GM19372 (cell line): ENCODE data around the gene CHADL.

Experiments
- ATAC-seq: cut with Tn5 transposase; IDR thresholded peaks from one replicate; pipeline ENCODE4 v1.9.1; 2021; ENCODE audit warnings: mild to moderate bottlenecking, low read depth, moderate library complexity; ENCODE audit not compliant: unreplicated experiment

CHADL gene, protein sequence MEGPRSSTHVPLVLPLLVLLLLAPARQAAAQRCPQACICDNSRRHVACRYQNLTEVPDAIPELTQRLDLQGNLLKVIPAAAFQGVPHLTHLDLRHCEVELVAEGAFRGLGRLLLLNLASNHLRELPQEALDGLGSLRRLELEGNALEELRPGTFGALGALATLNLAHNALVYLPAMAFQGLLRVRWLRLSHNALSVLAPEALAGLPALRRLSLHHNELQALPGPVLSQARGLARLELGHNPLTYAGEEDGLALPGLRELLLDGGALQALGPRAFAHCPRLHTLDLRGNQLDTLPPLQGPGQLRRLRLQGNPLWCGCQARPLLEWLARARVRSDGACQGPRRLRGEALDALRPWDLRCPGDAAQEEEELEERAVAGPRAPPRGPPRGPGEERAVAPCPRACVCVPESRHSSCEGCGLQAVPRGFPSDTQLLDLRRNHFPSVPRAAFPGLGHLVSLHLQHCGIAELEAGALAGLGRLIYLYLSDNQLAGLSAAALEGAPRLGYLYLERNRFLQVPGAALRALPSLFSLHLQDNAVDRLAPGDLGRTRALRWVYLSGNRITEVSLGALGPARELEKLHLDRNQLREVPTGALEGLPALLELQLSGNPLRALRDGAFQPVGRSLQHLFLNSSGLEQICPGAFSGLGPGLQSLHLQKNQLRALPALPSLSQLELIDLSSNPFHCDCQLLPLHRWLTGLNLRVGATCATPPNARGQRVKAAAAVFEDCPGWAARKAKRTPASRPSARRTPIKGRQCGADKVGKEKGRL

DNA sequence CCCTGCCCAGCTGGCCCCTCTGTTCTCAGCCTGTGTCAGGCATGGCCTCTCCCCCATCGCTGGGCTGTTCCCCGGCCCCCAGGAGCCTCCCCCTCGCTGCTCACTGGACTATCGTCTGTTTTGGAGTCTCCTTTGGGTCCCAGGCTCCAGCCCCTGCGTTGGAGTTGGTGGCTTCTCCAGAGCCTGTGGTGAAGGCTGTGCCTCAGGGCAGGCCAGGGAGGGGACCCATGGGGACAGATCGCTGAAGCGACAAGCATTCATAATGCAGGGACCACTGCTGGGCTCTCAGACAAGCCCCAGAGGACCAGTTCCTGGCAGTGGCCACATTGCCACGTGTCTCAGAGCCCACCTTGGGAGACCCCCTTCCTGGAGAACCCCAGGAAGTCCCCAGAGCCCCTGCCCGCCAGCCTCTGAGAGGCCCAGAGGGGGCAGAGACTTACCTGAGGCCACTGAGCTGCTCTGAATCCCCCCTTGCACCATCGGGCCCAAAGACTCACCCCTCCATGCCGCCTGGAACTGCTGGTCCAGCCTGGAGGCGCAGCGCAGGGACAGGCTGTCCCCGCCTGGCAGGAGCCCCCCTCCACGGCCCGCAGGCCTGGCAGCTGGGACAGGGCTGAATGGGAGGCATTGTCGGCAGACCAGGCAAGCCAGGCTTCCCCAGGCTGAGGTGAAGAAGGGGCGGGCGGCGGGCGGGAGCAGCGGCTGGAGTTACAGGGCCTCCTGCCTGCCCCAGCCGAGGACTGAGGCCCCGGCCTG is at the start of gene CHADL:
TSS of gene CHADL (minus strand) at position 555 of the 756 bp plus-strand sequence. CDS start at position 505, 50 bp downstream.
- no peak for ATAC-seq

DNA sequence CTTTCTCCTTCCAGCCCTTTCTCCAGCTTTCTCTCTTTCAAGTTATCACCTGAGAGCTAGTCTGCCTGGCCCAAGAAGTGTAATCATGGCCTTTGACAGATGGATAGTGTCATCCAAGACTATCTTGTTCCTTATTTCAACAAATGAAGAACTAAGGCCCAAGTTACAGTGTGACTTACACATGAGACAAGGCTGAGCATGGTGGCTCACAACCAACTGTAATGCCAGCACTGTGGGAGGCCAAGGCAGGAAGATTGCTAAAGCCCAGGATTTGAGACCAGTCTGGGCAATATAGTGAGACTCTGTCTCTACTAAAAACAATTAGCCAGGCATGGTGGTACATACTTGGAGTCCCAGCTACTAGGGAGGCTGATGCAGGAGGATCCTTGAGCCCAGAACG is 48.9 kb upstream of the CHADL start:
- ATAC-seq, result no peak

DNA sequence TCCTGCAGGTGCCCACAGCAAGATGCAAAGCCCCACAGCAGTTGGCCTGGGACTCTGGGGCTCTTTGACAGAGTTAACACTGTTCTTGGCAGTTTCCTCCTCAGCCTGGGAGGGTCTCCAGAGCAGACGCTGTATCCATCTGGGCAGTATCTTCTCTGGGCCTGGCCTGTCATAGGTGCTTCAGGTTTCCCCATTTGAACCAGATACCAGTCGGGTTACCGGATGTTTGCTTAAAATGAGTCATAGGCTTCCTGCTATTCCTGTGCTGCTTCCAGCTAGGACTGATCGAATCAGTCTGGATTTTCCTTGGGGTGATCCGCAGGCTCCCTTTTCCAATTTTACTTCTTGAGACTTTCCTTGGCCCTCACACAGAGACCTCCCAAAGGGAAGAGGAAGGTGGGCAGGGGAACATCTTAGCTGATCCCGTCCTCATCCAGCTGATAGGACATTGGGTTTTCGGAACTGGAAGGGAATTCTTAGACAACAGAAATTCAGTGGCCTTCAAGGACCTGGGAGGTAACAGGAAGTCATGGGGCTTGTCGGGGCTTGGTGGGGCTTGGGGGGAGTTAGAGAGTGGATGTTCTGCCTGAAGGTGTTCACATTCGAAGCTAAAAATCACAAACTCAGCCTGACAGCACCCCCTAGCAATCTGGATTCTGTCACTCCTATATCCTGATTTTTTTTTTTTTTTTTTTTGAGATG is 47.7 kb upstream of the CHADL start:
- ATAC-seq, result no peak

DNA sequence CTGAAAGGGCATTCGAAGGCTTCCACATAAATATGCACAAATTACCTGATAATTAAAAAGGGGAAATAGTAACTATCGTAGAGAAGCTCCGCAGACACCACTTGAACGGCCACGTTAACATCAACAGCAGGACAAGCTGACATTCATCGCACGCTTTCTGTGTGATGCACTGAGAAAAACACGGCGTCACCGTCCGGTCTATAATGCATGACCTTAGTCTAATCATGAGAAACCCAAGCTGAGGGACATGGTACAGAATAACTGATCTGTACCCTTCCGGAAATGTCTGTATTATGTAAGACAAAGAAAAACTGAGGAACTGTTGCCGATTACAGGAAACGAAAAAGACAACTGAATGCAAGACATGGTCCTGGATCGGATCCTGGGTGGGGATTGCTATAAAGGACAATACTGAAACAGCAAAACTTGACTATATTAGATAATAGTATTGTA is 45.9 kb upstream of the CHADL start:
- peak; percentile 10 for ATAC-seq

DNA sequence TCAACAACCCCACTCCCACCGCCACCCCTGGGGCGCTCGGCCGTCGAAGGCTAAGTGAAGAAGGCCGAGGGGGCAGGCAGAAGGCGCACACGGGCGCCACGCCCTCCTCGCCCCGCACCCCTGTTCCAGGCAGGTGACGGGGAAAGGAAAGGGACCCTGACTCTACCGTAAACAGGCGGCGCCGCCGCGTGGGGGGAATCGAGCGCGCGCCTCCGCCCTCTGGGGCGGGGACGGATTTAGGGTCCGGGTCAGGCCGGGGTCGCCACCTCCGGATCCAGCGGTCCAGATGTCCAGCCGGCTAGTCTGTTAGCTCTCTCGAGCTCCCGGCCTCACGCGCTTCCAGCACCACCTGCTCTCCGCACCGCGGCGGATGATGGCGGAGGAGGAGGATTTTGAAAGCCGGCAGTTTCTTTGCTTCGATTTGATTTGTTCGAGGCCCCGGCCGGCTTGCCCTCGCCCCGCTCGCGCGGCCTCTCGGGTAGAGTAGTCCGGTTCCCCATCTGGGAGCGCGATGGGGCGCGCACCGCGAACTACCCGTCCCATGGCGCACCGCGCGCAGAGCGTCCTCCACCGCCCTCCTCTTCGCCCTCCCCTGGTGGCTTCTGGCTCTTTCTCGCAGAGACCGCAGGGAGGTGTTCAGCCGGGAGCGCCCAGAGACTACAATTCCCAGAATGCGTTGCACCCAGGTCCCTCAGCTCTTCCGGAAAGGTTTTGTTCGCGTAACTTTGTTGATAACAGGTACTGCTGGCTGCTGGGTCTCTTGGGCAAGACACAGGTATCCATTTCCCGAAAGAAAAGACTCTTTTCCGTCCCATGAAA is 45.3 kb upstream of the CHADL start, which contains the start of gene RANGAP1:
TSS of gene RANGAP1 (minus strand) at position 368 of the 819 bp plus-strand sequence. CDS start 5,143 bp downstream, outside the sequence.
- peak; percentile 95 for ATAC-seq

DNA sequence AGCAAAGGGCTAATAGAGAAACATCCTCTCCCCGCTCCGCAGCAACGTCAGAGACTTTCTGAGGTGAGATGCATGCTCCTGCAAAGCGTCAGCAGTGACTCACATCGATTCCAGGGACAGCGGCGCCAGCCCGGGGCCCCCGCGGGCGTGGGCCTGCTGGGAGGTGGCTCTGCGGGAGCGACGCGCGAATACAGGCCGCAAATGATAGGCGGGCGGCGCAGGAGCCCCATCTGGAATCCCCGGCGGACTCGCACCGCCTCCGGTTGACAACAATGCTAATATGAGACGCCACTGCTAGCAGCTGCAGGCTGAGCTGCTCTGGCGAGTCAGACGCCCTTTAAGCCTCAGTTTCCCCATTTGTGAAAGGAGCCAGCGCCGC is 44.7 kb upstream of the CHADL start:
- no peak for ATAC-seq

DNA sequence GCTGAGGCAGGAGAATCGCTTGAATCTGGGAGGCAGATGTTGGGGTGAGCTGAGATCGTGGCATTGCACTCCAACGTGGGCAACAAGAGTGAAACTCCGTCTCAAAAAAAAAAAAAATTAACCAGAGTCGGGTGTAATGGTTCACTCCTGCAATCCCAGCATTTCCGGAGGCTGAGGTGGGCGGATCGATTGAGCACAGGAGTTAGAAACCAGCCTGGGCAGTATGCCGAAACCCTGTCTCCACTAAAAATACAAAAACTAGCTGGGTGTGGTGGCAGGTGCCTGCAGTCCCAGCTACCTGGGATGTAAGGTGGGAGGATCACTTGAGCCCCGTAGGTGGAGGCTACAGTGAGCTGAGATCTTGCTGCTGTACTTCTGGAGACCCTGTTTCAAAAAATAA is 43.7 kb upstream of the CHADL start:
- no peak for ATAC-seq

DNA sequence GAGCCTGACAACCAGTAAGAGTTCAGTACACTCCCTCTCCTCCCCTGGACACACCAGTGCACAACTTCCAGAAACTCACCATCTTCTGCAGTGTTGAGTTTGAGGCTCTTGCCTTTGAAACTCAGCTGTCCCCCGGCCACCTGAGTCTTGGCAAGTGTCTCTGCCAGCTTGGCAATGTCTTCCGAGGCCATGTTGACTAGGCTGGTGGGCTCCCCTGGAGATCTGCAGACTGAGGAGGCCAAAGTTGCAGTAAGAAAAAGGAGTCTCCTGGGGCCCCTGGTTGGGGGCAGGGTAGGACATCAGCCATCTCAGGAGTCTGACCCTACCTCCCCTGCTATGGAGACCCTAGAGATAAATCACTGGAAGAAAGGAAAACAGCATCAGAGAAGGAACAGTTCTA is 40.1 kb upstream of the CHADL start:
- ATAC-seq, result no peak

DNA sequence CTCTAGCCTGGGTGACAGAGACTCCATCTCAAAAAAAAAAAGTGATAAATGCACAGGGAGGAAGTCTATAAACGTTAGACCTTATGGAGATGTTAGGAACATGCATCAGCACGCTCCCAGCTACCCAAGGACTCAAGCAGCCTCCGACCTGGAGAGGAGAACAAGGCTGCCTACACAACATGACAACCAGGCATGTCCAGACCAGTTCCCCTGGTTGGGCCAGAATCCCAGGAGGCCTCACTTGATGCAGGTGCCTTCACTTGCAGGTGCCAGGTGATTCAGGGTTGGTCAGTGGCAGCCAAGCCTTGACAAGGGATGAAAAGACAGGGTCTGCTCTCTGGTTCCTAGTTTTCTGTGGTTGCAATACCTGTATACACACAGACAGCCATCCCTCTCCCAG is 39.3 kb upstream of the CHADL start:
- ATAC-seq, result no peak

DNA sequence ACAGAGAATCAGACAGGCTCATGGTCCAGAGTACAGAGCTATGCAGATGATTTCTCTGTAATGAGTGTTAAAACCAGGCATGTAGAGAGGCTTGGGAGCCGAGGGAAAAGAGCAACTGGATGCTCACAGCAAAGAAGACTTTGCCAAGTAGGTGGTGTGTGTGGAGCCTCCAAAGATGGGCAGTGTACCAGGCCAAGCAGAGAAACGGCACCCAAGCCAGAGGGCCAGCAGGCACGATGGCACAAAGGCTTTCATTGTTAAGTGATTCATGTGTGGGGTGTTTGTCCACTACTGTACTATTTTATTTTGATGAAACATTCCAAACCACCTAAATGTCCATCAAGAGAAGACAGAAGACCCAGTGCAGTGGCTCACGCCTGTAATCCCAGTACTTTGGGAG is 34.1 kb upstream of the CHADL start:
- no peak for ATAC-seq

DNA sequence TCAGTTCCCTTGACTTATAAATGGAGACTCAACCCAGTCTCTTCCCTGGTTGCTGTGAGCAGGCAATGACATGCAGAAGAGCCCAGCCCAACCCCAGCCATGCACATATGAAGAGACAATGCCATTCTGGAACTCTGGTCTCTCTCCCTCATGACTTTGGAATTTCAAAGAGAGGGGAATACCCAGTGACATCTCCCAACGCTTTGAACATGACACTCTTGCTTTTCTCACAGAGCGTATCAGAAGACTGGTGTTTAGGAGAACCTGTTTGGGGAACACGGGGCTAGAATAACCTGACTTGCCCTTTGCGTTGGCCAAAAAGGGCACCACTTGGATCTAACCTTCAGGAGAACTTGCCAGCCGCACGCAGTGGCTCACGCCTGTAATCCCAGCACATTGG is 32.4 kb upstream of the CHADL start:
- ATAC-seq, result no peak

DNA sequence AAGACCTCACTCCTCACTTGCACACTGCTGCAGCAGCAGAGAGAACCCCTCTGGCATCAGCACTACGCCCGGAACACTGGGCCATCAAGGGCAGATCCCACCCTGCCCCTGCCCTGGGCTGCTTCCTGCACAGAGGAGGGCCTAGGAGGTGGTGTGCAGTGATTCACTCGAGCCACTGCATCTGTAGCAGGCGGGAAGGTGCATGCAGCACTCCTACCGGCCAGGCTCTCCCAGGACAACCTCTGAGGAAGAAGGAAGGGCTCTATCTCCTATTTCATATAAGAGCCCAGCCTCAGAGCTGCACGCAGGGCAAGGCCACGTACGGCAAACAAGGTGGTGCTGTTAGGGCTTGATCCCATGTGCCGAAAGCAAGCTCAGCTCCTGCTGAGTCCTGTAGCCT is 31.1 kb upstream of the CHADL start:
- ATAC-seq, result no peak

DNA sequence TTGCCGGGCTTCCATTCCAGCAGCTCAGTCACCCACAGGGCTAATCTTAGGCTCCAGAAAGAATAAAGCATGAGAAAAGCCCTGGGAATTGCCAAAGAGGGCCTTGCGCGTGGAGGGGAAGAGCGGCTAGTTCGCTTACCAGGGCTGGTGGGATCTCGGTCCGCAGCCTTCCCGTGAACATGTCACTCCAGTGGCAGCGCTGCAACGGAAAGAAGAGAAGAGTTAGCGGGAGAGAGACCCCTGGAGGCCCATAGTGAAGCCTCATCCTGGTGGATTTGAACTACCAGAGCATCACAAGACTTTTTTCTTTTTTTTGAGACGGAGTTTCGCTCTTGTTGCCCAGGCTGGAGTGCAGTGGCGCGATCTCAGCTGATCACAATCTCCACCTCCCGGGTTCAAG is 27.2 kb upstream of the CHADL start:
- no peak for ATAC-seq

DNA sequence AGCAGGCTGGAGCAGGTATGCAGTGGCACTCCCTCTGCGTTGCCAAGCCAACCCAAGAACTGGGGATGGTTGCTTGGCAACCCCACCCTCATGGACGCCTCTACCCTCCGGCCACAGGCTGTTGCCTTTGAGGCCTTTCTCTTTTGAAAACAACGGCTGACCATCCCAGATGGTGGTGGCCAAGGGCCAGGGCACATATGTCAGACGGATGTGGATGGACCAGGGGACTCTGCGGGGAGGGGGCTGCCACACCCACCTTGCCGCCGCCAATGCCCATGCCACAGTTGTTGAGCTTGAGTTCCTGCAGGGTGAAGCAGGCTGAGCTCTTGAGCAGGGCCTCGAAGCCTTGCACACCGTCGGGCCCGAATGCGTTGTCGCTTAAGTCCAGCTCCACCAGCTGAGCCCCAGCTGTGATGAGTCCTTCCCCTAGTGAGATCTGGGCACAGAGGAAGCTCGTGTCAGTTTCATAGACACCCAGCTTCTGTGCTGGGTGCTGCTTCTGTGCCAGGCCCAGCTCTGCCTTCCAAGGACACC is 23.7 kb upstream of the CHADL start:
- no peak for ATAC-seq

DNA sequence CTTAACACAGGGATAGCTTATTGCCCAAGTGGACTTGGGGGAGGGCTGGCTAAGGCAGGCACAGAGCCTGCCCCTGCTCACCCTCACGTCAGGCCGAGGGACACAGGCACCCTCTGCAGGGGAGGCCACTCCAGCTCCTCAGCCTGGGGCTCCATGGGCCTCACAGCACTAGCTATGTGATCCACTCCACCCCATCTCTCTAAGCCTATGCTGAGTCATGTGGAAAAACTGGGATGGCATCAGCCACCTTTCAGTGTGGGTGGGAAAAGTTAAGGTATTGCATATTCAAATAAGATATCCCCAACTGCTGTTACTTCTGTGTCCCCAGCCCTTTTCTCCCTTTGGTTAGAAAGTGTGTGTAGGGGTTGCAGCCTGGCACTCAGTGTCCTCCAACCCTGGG is 23.0 kb upstream of the CHADL start:
- no peak for ATAC-seq

DNA sequence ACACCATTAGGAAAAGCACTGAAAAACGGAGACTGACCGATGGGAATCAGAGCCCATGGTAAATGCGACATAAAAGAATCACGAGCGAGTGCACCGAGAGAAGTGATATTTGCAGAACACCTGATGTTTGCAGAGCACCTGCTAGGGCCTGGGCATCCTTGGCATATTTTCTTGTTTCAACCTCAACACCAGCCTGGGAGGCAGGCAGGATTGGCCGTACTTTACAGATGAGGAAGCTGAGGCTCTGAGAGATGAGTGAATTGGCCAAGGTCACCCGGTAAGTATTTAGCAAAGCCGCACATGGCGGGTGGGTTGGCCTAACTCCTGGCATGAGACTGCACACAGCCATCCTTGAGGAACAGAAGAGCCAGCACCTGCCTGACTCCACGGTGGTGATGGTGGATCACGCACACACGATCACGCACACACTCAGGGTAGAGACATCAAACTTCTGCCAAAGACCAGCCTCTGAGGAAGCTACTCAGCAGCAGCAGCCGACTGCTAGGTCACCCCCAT is 21.6 kb upstream of the CHADL start:
- no peak for ATAC-seq

DNA sequence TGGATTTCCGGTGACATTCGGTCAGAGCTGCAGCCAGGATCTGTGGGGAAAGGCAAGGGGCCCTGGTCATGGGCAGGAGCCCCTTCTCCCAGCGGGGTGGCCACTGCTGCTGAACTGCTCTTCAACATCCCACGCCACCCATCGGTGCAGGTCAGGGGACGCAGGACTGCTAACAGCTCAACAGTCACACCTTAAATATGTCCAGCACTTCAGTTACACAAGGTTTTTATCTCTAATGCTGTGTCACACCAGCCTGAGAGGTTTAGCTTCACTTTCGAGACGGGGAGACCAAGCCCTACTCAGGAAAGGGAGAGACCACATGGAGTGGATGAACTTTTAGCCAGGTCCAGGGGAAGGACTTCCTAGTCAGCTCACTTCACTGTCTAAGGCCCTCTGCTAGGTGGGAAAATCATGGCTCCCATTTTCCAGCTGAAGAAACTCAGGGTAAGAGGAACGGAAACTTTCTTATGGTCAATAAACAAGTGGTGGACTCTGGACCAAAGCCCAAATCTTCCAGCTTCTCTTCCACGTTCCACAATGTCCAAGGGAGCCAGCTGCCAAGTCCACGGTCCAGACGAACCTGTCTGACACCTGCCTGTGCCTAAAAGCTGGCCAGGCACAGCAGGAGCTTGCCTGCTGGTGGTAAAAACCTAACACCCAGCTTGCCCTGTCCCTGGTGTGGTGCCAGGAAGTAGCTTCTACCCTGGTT is 21.0 kb upstream of the CHADL start:
- ATAC-seq, result no peak

DNA sequence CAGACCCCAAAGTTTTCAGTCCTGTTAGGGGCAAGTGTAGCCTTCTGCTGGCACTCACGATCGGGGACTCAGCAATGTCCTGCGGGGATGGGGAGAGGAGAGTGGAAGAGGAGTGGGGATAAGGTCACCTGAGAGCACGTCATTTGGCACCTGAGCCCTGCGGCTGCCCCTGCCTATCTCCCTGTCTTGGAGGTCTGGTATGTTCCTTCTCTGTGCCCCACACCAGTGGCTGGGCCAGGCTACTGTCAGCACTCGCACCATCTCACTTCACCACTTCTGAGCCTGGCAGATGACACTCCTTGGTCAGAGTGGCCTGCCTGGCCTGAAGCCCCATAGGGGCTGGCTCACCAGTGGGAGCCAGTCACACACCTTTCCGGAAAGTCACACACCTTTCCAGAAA is 20.1 kb upstream of the CHADL start:
- no peak for ATAC-seq
